HepG2 (cell line): Measurements from ENCODE around the gene JOSD1. TPM values are rescaled to one million over a fixed set of nuclear protein-coding genes. Genes with fewer than 3 reads are reported as not detected.

Experiments
- ERF ChIP-seq: IDR thresholded peaks from 2 replicates; pipeline ENCODE4 v1.6.1; 2018; ENCODE audit warnings: missing biosample characterization, missing genetic modification reagents
- GATA4 ChIP-seq: sonication (generic); IDR thresholded peaks from 2 replicates; pipeline ENCODE4 v1.6.1; 2016; ENCODE audit warnings: antibody characterized with exemption, low read depth, borderline replicate concordance
- HNF4A ChIP-seq: sonication (generic); formaldehyde crosslinking; IDR thresholded peaks from 2 replicates; pipeline ENCODE4 v1.4.0; 2020; ENCODE audit warnings: missing genetic modification reagents
- MLLT10 ChIP-seq: sonication (generic); formaldehyde crosslinking; IDR thresholded peaks from 2 replicates; pipeline ENCODE4 v1.4.0; 2020; ENCODE audit warnings: missing genetic modification reagents
- NCOA2 ChIP-seq: sonication (generic); formaldehyde crosslinking; IDR thresholded peaks from 2 replicates; pipeline ENCODE4 v1.8.0; 2022; ENCODE audit warnings: inconsistent platforms
- NFKB2 ChIP-seq: sonication (generic); formaldehyde crosslinking; IDR thresholded peaks from 2 replicates; pipeline ENCODE4 v1.4.0; 2020; ENCODE audit warnings: missing genetic modification reagents, borderline replicate concordance
- PCBP2 ChIP-seq: fragments of 200-400 bp; formaldehyde crosslinking; optimal IDR thresholded peaks from 2 replicates; pipeline ENCODE3; 2018; ENCODE audit warnings: low read length, low read depth; ENCODE audit not compliant: poor library complexity, severe bottlenecking
- PTBP1 ChIP-seq: fragments of 200-400 bp; formaldehyde crosslinking; IDR thresholded peaks from 2 replicates; pipeline ENCODE4 v1.6.1; 2018; ENCODE audit warnings: low read length, low read depth; ENCODE audit not compliant: poor library complexity, severe bottlenecking
- REL ChIP-seq: sonication (generic); formaldehyde crosslinking; conservative IDR thresholded peaks from 2 replicates; pipeline ENCODE4 v1.8.0; 2022; ENCODE audit warnings: mild to moderate bottlenecking, missing genetic modification reagents, moderate library complexity
- REPIN1 ChIP-seq: sonication (generic); formaldehyde crosslinking; IDR thresholded peaks from 2 replicates; pipeline ENCODE4 v1.8.0; 2022; ENCODE audit warnings: missing genetic modification reagents, low read depth, mild to moderate bottlenecking, borderline replicate concordance
- SALL1 ChIP-seq: sonication (generic); formaldehyde crosslinking; IDR thresholded peaks from 2 replicates; pipeline ENCODE4 v1.8.0; 2022; ENCODE audit warnings: mild to moderate bottlenecking, missing genetic modification reagents
- SETDB1 ChIP-seq: sonication (generic); formaldehyde crosslinking; IDR thresholded peaks from 2 replicates; pipeline ENCODE4 v1.5.1; 2020; ENCODE audit warnings: missing genetic modification reagents, mild to moderate bottlenecking, borderline replicate concordance
- SOX6 ChIP-seq, 2 experiments: fragments of 450-650 bp in 1 of 2; sonication (generic) in 1 of 2; formaldehyde crosslinking in 1 of 2; IDR thresholded peaks; 2 replicates each; pipeline versions ENCODE4 v1.4.0 to v1.6.1; 2017 to 2020; ENCODE audit warnings: antibody characterized with exemption in 1 of 2, mild to moderate bottlenecking in 1 of 2, missing genetic modification reagents in 1 of 2
- SRSF1 ChIP-seq: fragments of 200-400 bp; formaldehyde crosslinking; optimal IDR thresholded peaks from 2 replicates; pipeline ENCODE3; 2017; ENCODE audit warnings: mild to moderate bottlenecking, low read depth, low read length, moderate library complexity
- STAG1 ChIP-seq: sonication (generic); formaldehyde crosslinking; IDR thresholded peaks from 2 replicates; pipeline ENCODE4 v1.4.0; 2020; ENCODE audit warnings: missing genetic modification reagents
- ZEB1 ChIP-seq: IDR thresholded peaks from 2 replicates; pipeline ENCODE4 v1.6.1; 2012; ENCODE audit warnings: mild to moderate bottlenecking, low read depth, inconsistent platforms; ENCODE audit not compliant: insufficient replicate concordance
- ZNF160 ChIP-seq: sonication (generic); formaldehyde crosslinking; IDR thresholded peaks from 2 replicates; pipeline ENCODE4 v1.8.0; 2022; ENCODE audit warnings: mild to moderate bottlenecking, inconsistent platforms, missing genetic modification reagents
- ZNF570 ChIP-seq: sonication (generic); formaldehyde crosslinking; IDR thresholded peaks from 2 replicates; pipeline ENCODE4 v1.4.0; 2020; ENCODE audit warnings: mild to moderate bottlenecking, missing genetic modification reagents, borderline replicate concordance
- ZNF619 ChIP-seq: sonication (generic); formaldehyde crosslinking; IDR thresholded peaks from 2 replicates; pipeline ENCODE4 v1.4.0; 2020; ENCODE audit warnings: mild to moderate bottlenecking, missing genetic modification reagents
- ZNF713 ChIP-seq: sonication (generic); formaldehyde crosslinking; IDR thresholded peaks from 2 replicates; pipeline ENCODE4 v1.4.0; 2020; ENCODE audit warnings: mild to moderate bottlenecking, missing genetic modification reagents
- ZNF816 ChIP-seq: sonication (generic); formaldehyde crosslinking; IDR thresholded peaks from 2 replicates; pipeline ENCODE4 v1.8.0; 2022; ENCODE audit warnings: missing genetic modification reagents, mild to moderate bottlenecking, borderline replicate concordance
- ZNF841 ChIP-seq: sonication (generic); formaldehyde crosslinking; IDR thresholded peaks from 2 replicates; pipeline ENCODE4 v1.8.1; 2023; ENCODE audit warnings: missing genetic modification reagents, borderline replicate concordance
- polyA plus RNA-seq, 8 experiments: library from polyadenylated mRNA; depleted of rRNA in 3 of 8; stranded (reverse) in 7 of 8; unstranded in 1 of 8; fragments of >200 nt; fragmentation: Illumina TruSeq in 4 of 8; extraction: Trizol in 4 of 8; gene quantifications; 2 replicates each; pipeline versions ENCODE4 v1.2.1 to v1.2.3, GENCODE V29; 2011 to 2016; ENCODE audit warnings: low read depth in 4 of 8, missing spikeins in 1 of 8, mixed read lengths in 1 of 8; ENCODE audit not compliant: insufficient read depth in 1 of 8
- total RNA-seq, 5 experiments: library from RNA; depleted of rRNA; stranded (reverse); fragments of >200 nt; fragmentation: Illumina TruSeq; extraction: Trizol; gene quantifications; 2 replicates each; pipeline ENCODE4 v1.2.3, GENCODE V29; 2016; ENCODE audit warnings: low read depth in 1 of 5
- TF ChIP-seq, protein P1 (sequence below): sonication (generic); formaldehyde crosslinking; IDR thresholded peaks from 2 replicates; pipeline ENCODE4 v1.9.0; 2021; ENCODE audit warnings: missing genetic modification reagents, borderline replicate concordance
- TF ChIP-seq, protein P2 (sequence below): sonication (generic); formaldehyde crosslinking; IDR thresholded peaks from 2 replicates; pipeline ENCODE4 v1.4.0; 2020; ENCODE audit warnings: low read depth, mild to moderate bottlenecking, missing genetic modification reagents

JOSD1 gene
- total and polyA plus RNA-seq, 2 of the 13 experiments (the other 11 are each of a cell fraction or from before 2014, with no cell fraction given) = 31.7 to 38.4 TPM

DNA sequence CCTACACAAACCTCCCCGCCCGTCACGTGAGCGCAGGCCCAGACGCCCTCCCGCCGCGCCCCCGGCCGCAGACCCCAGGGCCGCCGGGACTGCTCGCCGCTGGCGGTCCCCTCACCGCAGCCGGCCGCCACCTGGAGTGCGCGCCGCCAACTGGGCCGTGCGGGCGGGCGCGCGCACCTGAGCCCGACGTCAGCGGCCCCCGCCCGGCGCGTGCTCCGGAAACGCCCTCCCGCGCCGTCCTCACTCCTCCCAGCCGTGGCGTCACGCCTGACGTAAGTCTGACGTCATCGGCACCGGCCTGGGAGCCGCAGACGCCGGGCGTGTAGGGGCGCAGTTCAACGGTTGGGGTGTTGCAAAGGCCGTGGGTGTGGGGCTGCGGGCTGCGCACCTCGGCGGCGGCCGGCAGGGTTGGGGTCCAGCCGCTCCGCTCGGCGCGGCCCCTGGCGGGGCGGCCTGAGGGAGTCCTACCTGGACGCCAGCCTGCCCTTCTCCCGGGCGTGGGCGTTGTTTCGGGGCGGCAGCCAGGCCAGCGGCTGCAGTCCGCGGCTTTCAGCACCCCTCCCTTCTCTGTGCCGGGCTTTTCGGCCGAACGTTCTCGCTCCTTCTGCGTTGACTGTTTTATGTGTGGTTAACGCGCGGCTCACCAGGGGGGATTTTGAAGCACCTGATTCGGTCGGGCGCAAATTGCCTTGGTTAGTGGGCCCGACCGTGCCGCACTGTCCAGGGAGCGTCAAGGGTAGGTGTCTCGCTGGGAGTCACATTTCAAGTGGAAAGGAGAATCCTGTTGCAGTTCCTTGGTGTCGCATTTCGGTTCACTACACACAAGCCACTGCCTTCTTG, at the start of gene JOSD1 (continued):
- TF ChIP-seq SRSF1 (peak; percentile 70), ERF (peak; percentile 68; the same call in 1 of the 2 replicates), ZNF841 (CRISPR knock-in tag) (peak; percentile 41; the same call in 1 of the 2 replicates), STAG1 (CRISPR knock-in tag) (no peak), SALL1 (CRISPR knock-in tag) (peak; percentile 83), ZNF619 (no peak), PCBP2 (no peak), HNF4A (no peak; the same call in 1 of the 2 replicates), SETDB1 (CRISPR knock-in tag) (no peak), NFKB2 (CRISPR knock-in tag) (peak; percentile 93; the same call in 1 of the 2 replicates), ZEB1 (peak; percentile 86), ZNF570 (CRISPR knock-in tag) (no peak), NCOA2 (peak; percentile 7; the same call in 1 of the 2 replicates), PTBP1 (no peak), SOX6 (IDR thresholded peaks at IDR 0.05) (no peak), SOX6 (CRISPR knock-in tag; IDR thresholded peaks at IDR 0.05) (0 out of 2 replicates have a peak, but pooled peaks have one; percentile 10), ZNF160 (CRISPR knock-in tag) (peak; percentile 76; the same call in 1 of the 2 replicates), ZNF713 (CRISPR knock-in tag) (no peak), GATA4 (peak; percentile 37; the same call in 1 of the 2 replicates), MLLT10 (CRISPR knock-in tag) (no peak), ZNF816 (CRISPR knock-in tag) (no peak; the same call in 1 of the 2 replicates), REPIN1 (CRISPR knock-in tag) (no peak; the same call in 1 of the 2 replicates), REL (CRISPR knock-in tag) (peak; percentile 92; the same call in 1 of the 2 replicates)
- TF ChIP-seq, protein P1, sequence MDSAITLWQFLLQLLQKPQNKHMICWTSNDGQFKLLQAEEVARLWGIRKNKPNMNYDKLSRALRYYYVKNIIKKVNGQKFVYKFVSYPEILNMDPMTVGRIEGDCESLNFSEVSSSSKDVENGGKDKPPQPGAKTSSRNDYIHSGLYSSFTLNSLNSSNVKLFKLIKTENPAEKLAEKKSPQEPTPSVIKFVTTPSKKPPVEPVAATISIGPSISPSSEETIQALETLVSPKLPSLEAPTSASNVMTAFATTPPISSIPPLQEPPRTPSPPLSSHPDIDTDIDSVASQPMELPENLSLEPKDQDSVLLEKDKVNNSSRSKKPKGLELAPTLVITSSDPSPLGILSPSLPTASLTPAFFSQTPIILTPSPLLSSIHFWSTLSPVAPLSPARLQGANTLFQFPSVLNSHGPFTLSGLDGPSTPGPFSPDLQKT (CRISPR knock-in tag) = peak; percentile 25; the same call in 1 of the 2 replicates
- TF ChIP-seq, protein P2, sequence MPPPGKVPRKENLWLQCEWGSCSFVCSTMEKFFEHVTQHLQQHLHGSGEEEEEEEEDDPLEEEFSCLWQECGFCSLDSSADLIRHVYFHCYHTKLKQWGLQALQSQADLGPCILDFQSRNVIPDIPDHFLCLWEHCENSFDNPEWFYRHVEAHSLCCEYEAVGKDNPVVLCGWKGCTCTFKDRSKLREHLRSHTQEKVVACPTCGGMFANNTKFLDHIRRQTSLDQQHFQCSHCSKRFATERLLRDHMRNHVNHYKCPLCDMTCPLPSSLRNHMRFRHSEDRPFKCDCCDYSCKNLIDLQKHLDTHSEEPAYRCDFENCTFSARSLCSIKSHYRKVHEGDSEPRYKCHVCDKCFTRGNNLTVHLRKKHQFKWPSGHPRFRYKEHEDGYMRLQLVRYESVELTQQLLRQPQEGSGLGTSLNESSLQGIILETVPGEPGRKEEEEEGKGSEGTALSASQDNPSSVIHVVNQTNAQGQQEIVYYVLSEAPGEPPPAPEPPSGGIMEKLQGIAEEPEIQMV (CRISPR knock-in tag) = no peak
